ENCODE data around the gene UBE2V1.

Gene UBE2V1

DNA sequence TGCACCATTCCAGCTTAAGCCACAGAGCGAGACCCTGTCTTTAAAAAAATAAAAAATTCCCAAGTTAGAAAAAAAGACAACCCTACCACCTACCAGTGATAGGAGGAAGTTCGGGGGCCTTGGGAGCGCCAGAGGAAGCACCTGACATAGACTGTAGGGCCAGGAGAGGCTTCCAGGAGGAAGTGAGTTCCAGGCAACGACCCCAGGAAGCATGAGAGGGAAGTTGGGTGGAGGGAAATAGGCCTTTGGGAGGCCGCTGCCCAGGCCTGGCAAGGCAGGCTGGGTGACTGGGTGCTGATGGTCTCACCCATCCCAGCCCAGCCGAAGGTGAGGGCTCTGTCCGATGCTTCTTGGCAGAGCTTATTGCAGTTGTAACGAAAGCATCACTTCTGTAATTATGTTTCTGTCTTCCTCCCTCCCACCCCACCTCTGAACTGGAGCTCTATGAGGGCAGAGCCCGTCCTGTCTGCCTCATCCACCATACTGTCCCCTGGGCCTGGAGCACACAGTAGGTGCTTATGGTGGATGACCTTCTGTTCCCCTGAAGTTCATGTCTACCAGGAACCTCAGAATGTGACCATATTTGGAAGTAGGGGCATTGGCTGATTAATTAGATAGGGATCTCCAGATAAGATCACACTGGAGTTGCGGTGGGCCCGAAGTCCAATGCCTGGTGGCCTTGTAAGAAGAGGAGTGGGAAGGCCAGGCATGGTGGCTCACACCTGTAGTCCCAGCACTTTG is 54.1 kb downstream of the UBE2V1 start:
- no peak for DNase-seq

DNA sequence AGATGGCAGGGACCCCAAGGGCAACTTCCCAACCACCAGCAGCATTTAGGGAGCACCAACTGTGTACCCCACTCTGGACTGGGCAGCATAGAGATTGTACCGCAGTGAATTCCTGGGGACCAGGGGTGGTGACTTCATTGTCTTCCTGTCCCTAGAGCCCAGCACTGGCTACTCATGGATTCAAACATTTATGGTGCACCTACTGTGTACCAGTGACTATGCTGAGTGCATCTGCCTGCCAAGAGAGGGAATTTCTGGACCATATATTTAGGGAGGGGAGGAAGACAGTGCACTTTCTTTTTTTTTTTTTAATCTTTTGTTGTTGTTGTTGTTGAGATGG is 55.3 kb downstream of the UBE2V1 start:
- DNase-seq: no peak

DNA sequence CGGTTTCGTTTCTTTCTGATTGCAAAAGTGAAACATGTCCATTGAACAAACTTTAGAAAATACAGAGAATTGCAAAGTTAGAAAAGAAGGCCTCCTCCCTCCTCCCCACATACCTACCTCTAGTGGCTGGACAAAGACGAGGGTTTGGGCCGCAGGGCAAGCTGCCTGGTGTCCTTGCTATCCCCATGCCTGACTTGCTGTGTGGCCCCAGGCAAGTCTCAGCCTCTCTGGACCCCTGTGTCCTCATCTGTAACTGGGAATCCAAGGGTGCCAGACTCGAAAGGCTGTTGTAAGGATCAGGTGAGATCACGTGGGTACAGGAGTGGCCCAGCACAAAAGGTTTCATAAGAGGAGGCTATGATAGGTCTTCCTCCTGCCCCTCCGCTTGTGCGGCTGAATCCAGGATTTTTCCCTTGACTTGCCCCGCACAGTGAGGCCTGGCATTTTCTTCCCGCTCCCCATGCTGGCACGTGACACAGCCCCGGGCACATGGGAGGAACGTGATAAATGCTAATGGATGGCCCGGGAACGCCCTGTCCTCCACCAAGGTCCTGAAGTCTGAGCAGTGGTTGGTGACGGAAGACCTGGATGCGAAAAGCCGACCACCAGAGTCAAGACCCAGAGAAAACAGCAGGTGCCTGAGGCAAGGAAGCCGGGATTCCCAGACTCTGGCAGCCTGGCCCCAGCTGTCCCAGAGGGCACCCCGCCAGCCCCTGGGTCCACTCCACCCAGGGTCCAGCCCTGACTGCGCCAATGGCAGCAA is 55.8 kb downstream of the UBE2V1 start:
- no peak for DNase-seq

DNA sequence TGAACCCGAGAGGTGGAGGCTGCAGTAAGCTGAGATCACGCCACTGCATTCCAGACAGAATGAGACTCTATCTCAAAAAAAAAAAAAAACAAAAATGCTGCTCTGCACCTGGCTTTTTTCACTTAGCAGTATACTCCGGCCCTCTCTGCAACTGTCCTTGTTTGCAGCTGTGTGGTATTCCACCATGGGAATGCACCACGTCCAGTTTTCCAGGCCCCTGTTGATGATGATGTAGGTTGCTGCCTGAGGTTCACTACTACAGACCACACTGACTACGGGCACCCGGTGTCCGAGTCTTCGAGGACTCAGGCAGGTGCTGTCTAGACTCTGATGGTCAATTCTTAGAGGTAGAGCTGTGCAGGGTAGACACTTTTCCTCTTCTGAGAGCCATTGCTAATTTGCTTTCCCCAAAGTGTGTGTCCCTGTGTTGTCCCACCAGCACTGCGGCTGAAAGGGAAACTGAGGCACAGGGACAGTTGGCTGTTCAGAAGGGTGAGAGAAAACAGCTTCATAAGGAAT is 56.5 kb downstream of the UBE2V1 start:
- no peak for DNase-seq

DNA sequence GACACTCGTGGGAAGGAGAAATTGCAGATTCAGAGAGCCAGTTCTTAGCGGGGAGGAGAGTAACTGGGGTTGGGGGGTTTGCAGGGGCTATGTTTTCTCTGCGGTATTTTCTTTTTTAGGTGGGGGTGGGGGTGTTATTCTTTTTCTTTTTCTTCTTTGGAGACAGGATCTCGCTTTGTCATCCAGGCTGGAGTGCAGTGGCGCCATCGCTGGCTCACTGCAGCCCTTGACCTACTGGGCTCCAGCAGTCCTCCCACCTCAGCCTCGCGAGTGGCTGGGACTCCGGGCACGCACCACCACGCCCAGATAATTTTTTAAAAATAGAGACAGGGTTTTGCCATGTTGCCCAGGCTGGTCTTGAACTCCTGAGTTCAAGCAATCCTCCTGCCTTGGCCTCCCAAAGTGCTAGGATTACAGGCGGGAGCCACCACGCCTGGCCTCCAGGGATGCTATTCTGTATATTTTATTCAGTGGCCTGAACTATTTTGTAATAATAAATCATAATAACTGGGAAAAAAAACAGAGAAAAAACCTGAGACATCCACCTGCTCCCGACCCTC is 57.3 kb downstream of the UBE2V1 start:
- no peak for DNase-seq

DNA sequence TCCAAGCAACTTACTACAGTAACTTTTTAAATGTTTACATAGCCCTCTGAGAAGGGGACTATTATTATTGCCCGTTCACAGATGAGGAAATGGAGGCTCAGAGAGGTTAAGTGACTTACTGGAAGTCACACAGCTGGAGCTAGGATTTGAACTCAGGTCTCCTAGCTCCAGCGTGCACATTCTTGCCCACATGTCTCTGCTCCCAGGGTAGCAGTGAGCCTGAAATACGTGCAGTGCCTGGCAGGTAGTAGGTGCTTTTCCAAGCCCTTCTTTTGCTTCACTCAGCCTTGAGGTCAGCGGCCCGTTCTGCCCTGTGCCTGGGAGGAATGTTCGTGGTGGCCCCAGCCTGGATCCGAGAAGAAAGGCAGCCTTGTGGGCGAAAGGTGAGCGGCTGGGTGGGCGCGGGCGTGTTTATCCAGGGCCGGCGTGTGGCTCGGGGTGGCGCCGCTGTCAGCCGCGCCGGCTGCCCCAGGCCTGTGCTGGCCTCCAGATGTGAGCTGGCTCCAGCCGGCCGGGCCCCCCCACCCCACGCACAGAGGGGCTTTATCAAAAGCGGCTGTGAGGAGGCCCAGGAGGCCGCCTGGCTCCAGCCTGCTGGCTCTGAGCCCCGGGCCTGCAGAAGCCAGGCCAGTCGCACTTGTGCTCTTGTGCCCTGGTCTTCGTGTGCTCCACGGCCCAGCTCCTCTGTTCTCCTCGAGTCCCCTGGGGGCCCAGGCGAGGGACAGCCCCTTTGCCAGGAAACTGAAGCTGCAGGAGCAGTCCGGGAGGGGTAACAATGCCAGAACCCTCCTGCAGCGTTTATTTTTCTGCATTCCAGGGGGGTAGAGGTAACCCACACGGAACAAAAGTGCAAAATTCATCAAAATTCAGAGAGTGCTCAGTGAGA is 58.1 kb downstream of the UBE2V1 start:
- DNase-seq: no peak

DNA sequence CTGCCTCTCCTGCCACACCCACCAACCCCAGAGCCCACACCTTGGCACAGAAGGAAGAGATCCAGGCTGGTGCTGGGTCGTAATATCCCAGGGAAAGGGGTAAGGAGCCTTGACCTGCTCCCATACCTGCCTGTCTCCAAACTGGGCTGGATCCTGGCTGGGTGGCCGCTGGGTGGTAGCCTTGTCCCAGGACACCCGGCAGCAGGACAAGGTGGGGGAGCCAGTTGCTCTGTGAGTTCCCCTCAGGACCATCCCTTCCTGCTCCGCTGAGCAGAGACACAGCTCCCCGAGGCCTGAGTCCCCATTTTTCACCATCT is 58.8 kb downstream of the UBE2V1 start:
- DNase-seq: no peak

DNA sequence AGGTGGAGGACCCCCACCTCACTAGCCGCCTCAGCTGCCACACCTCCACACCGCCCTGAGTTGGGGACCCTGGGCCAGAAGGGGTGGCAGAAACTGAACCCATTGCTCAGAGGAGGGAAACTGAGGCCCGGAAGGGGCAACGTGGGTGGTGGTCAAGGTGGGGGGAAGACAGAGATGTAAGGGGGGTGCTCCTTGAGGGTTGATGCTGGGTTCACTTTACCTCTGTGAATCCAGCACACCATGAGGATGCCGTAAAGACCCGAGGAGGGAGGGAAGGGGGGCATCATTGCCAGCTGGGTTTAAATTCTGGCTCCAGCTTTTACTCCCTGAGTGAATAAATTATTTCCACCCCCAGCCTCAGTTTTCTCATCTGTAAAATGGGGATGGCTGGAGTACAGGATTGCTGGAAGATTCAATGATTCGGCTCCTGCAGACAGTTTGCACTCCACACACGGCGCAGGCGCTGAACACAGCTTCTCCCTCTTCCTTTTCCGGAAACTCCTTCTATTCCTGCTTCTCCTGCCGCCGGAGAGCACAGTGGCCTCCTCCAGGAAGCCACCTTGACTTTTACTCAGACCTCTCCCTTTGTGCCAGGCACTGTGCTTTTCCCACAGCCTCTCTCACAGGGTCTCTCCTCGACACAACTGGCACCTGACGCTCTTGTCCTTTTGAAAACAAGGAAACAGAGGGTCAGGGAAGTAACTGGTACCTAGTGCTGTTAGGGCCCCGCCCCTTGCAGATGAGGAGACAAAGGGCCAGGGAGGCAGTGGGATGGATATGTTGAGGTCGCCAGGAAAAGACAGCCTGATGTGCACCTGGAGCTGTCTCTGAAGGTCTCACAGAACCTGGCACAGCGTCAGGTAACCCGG is 59.4 kb downstream of the UBE2V1 start:
- no peak for DNase-seq

DNA sequence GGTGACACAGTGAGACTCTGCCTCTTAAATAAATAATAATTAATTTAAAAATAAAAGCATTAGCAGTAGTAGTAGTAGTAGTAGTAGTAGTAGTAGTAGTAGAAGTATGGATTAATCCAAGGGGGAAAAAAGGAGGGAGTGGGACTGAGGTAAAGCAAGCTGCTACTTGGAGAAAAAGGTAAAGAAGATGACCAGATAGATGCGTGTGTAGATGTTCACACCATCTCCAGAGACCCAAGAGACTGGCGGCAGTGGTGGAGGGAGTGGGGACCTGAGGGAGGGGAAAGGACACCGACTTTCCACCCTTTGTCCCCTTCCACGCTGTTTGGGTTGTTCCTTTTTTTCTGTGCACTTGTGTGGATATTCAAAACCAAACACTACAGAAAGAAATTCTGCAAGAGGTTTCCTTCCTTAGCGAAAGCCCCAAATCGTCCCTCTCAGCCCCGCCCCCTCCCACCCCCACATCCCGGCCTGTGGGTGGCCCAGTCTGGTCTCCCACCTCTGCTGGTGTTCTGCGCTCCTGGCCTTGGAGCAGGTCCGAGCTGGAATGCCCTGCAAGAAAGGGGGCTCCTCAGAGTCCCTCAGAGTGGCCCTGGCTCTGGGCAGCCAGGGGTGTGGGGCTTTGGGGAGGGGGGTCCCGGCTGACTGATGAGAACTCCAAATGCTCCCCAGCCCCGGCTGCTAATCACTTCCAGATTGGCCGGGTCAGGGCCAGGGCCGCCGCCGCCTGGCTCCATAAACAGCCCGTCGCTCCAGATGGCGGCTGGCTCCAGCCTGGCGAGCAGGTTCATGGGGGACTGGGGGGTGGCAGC is 60.2 kb downstream of the UBE2V1 start:
- DNase-seq: no peak

DNA sequence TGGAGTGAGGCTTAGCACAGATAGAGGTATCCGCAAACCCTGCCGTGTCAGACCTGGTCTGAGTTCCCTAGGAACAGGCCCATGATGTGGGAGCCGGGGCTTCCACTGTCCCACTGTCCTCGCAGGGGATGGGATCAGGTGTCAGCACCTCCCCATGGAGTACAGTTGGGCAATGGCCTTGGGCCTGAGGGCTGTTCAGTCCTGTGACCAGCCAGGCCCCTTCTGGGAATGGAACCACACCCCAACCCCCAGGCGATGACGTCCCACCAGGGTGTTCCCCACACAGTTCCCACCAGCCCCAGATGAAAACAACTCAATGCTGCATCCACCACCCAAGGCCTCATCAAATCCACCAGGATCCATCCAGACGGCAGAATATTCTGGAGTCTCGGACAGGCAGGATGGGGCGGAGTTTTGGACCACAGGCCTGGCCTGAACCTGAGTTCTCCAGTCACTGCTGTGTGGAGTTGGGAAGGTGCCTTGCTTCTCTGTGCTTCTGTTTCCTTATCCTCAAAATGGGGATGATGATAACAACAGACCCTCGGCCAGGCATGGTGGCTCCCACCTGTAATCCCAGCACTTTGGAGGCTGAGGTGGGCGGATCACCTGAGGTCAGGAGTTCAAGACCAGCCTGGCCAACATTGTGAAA is 62.2 kb downstream of the UBE2V1 start:
- no peak for DNase-seq

DNA sequence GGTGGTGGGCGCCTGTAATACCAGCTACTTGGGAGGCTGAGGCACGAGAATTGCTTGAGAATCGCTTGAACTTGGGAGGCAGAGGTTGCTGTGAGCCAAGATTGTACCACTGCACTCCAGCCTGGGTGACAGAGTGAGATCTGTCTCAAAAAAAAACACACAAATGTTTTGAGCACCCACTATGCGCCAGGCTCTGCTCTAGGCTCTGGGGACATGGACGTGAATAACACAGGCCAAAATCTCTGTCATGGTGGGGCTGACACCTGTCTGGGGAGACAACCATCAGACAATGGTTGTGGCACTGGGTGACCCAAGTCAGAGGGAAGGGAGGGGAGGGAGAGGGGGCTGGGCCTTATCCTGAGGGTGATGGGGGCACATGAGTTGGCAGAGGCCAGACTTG is 62.7 kb downstream of the UBE2V1 start:
- no peak for DNase-seq

DNA sequence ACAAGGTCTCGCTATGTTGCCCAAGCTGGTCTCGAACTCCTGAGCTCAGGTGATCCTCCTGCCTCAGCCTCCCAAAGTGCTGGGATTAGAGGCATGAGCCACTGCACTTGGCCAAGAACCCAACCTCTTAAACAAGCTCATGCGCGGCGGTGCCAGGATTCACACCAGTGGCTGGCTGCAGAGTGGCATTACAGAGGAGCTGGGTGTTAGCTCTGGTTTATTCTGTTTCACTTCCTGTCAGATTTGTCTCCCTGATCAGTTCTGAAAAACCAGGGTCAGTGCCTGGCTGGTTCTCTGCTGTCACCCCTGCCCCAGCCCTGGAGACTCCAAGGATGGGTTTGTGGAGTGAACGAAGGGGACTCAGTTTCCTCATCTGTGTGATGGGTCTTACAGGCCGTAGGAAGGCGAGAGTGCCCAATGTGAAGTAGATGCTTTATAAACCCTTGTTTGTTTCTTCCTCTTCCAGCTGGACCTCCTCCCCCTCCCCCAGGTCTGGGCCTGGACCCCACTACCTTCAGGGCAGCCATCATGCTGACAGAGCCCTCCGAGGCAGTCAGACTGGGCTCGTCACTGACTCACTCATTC is 63.4 kb downstream of the UBE2V1 start:
- no peak for DNase-seq

DNA sequence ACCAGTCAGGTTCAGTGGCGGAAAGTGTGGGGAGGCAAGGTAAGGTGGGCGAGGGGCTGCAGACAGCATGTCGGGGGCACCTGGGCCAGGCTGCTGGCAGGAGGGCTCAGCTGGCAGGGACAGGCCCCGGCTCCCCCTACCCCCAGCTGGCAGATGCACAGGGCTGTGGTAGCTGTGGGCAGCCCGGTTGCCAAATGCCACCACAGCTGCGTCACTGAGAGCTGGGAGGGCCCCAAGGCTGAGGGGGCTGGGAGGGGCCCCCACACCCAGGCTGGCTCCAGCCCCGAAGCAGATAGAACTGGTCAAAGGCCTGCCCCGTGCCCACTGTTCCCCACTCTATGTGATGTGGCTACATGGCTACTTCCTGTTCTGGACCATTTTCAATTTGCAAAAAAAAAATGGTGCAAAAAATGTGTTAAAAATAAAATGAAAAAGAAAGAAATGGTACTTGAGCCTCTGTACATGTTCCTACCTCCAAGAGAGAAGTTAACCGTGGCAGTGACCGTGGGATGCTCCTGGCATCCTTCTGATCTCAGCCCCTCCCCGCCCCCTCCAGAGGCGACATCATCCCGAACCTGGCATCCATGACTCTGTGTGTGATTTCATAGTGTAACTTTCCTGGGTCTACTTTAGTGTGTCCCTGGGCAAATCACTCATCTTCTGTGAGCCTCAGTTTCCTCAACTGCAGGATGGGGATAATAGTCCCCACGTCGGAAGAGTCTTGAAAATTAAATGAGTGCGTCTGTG is 64.4 kb downstream of the UBE2V1 start:
- DNase-seq: no peak

DNA sequence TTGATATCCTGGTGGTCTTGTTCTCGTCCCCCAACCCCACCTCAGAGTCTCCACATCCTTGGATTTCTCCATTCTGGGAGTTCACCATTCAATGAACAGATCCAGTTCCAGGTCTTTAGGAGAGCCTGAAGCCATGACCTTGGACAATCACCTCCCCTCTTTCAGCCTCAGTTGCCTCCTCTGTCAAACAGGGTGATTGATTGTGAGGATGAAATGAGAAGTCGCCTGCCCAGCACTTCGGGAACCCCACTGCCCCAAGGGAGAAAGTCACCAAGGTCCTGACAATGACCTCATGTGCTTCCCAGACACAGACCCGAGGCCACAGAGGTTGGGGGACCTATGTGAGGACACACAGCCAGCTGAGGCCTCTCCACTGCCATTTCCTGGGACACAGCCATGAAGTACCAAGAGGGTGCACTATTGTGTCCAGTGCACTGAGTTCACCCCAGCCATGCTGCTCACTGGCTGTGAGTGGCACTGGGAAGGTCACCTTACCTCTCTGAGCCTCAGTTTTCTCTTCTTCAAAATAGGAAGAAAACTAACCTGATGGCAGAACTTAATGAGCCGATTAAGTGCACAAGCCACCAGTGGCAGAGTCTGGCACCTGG is 68.5 kb downstream of the UBE2V1 start:
- no peak for DNase-seq

DNA sequence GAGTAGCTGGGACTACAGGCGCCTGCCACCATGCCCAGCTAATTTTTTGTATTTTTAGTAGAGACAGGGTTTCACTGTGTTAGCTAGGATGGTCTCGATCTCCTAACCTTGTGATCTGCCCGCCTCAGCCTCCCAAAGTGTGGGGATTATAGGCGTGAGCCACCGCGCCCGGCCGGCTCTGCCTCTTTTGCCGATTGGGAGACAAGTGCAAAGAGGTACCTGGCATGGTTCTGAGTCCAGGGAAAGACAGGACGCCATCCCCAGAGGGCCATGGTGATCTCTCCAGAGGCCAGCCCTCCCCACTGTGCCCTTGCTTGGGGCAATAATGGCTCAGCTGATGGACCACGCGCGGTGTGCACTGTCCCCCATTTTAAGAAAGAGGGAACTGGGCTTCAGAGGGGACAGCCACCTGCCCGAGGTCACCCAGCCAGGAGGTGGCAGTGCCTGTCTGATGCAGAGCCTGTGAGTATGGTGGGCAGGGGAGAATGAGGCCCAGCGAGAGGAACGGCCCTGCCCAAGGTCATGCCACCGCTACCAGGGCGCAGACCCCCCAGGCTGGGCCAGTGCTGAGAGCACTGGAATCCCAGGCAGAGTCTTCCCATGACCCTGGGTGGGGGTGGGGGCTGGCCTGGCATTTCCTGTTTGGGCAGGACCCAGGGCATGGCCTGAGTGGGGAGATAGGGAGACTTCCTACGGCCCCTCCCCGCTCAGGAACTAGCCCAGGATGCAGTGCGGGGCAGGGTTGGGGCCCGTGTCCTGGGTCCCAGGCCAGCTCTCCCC is 69.2 kb downstream of the UBE2V1 start:
- DNase-seq: no peak

DNA sequence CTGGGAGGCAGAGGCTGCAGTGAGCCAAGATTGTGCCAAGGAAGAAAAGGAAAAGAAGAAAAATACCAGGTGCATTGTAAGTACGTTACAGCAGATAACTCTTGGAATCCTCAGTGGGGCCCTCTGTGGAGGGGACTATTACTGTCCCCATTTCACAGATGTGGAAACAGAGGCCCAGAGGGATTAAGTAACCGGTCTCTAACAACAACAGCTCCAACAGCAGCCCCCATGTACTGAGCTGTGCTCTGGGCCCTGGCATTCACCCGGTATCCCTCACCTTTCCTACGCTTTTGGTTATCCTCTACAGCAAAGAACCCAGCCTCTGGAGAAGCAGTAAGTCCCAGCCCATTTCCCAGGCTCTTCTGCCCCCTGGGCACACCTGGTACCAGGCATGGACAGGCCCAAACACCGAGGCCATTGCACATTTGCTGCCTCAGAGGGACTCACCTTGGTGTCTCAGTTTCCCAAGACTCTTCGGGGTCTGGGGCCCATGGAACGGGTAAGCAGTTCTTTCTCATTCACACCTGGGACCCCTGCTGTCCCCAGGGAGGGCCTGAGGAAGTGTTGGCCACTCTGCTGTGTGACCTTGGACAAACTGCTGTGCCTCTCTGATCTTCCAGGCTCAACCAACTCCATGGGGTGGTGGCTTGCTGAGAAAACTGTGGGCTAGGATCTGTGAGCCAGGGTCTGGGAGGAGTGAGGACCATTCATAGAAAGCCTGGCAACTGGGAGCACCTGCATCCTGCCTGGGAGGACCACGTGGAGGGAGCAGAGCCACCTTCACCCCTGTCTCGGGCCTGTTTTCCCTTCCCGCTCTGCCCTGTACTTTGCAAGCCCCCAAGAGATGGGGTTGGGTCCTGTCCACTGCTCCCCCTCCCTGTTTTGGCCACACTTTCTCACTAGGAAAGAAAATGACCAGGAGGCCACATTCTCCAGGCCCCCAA is 70.3 kb downstream of the UBE2V1 start:
- DNase-seq: no peak

DNA sequence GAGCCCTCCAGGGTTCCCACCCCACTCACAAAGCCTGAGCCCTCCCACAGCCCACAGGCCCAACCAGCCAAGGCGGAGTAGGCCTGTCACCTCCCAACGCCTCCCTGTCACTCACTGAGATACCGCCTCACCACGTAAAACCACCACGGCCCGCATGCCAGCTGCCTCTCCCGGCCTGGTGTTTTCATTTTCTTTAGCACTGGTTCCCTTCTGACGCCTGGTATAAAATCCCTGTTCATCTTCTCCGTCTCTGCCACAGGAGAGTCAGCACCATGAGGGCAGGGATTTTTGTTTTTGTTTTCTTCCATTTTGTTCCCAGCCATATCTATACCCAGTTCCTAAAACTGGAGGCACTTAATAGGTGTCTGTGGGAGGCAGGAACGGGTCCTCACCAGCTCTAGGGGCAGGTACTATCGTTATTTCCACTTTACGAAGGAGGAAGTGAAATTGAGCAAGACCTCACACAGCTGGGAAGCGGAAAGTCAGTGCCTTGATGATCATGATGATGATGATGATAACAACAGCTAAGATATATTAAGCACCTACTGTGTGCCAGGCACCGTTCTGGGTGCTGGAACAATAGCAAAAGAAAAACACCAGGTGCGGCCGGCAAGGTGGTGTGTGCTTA is 71.6 kb downstream of the UBE2V1 start:
- DNase-seq: no peak

Measured in cortex of kidney (tissue), 1 donor.